ENCODE measurements around the gene RNF157.

GRCh38 chr17:76274112-76274956 lies 34.0 kb upstream of the RNF157 start:
- TF ChIP-seq CTCF (IDR thresholded peaks at IDR 0.05), result no peak
- no peak for TF ChIP-seq POLR2A (IDR thresholded peaks at IDR 0.05)
- no peak for TF ChIP-seq EP300 (IDR thresholded peaks at IDR 0.05)
- no peak for TF ChIP-seq POLR2AphosphoS5 (IDR thresholded peaks at IDR 0.05)
